Hindlimb muscle (tissue), 1 donor: ENCODE measurements around the gene PLIN5. TPM values are rescaled to one million over a fixed set of nuclear protein-coding genes. Genes with fewer than 3 reads are reported as not detected.
A peak's percentile ranks its signal among the peaks of the same experiment; 100 is the strongest.

Experiments used
- DNase-seq: peaks from one replicate; pipeline ENCODE4 v3.0.0-alpha.2; 2013
- polyA plus RNA-seq: library from polyadenylated mRNA; unstranded; fragments of 120-200 nt; gene quantifications from one replicate; pipeline ENCODE4 v1.2.1, GENCODE V29; 2013; ENCODE audit not compliant: insufficient read length

PLIN5 gene
- polyA plus RNA-seq, 1 donor = 4.3 TPM

GRCh38 chr19:4477034-4477801 lies 57.8 kb downstream of the PLIN5 start:
- no peak for DNase-seq

GRCh38 chr19:4474514-4475022 lies 60.5 kb downstream of the PLIN5 start:
- peak; percentile 73 for DNase-seq

- no peak for DNase-seq
Observed at GRCh38 chr19:4473763-4474513, 61.1 kb downstream of the PLIN5 start.

GRCh38 chr19:4473011-4473762 lies 61.8 kb downstream of the PLIN5 start:
- no peak for DNase-seq

Other genes starting within 250 kb of the PLIN5 start
- 0.89 TPM for gene TMIGD2, start 232.8 kb downstream of the PLIN5 start, polyA plus RNA-seq
- gene FSD1, start 230.6 kb downstream of the PLIN5 start, polyA plus RNA-seq = 1.2 TPM
- gene STAP2, start 196.4 kb downstream of the PLIN5 start, polyA plus RNA-seq = 5.9 TPM
- gene MPND, start 191.7 kb downstream of the PLIN5 start, polyA plus RNA-seq = 17.3 TPM
- gene SH3GL1, start 134.7 kb downstream of the PLIN5 start, polyA plus RNA-seq = 64.4 TPM
- 10.7 TPM for gene CHAF1A, start 132.6 kb downstream of the PLIN5 start, polyA plus RNA-seq
- gene UBXN6, start 77.4 kb downstream of the PLIN5 start, polyA plus RNA-seq = 145 TPM
- 88.0 TPM for gene HDGFL2, start 62.9 kb downstream of the PLIN5 start, polyA plus RNA-seq
- 8.8 TPM for gene PLIN4, start 16.7 kb downstream of the PLIN5 start, polyA plus RNA-seq
- gene LRG1, start 4.8 kb upstream of the PLIN5 start, polyA plus RNA-seq = 0.43 TPM
- 66.0 TPM for gene SEMA6B, start 24.5 kb upstream of the PLIN5 start, polyA plus RNA-seq
- gene TNFAIP8L1, start 104.3 kb upstream of the PLIN5 start, polyA plus RNA-seq = 13.1 TPM
- 56.4 TPM for gene MYDGF, start 135.1 kb upstream of the PLIN5 start, polyA plus RNA-seq
- 29.8 TPM for gene DPP9, start 188.6 kb upstream of the PLIN5 start, polyA plus RNA-seq